ENCODE data around the gene STAT4. TPM values are rescaled to one million over a fixed set of nuclear protein-coding genes. Genes with fewer than 3 reads are reported as not detected.

STAT4 gene
- total RNA-seq, 1 experiment from 2014 or later, result 0.06 TPM

DNA sequence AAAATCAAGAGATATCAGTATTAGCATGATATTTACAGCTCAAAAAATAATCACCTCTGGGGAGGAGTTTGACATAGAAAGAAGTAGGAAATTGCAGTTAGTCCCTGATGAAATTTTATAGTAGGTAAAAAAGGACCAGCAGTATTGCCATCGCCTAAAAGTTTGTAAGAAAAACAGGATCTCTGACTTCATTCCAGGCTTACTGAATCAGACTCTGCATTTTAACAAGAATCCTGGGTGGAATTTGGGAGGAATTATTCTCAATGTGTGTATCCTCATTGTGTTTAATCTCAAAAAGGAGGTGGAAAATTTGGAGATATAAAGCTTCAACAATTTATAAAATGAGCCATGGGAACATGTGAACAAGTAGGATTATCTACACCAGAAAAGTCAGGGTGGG is 105.7 kb downstream of the STAT4 start:
- DNase-seq (ENCODE audit: low read depth), result no peak

- no peak for DNase-seq (ENCODE audit: low read depth)
Observed at GRCh38 chr2:191043438-191043837, 107.4 kb downstream of the STAT4 start.

DNA sequence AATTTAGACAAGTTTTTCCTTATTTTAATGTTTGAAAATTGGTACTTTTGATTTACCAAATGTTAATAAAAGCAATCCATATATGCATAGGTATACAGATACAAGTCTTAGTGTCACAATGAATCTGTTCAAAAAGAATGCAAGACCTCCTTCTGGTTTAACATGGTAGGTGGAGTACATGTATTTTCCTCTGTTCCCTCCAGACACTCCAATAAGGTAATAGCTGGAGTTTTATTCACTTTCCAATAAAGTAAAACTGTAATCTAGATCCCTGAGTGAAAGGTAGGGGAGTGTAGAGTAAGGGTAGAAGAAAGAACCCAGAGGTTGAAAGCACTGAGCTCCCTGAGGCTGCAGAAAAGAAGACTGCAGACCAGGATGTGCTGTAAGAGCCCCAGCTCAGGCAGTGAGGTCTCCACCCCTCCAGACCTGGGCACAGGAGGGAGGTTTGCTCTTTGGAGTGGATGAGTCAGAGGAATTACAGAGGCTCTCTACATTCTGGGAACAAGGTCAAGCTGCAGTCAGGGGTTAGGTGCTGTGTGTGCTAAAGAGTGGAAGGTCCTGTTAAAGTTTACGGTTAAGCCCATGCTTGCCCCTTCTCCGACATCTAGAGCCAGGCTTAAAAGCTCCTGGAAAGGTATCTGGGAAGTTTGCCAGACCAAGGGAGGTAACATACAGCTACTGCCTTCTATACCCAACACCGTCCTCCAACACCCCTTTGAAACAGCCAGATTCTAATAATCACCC is 109.2 kb downstream of the STAT4 start:
- DNase-seq (ENCODE audit: low read depth), result peak; percentile 68

DNA sequence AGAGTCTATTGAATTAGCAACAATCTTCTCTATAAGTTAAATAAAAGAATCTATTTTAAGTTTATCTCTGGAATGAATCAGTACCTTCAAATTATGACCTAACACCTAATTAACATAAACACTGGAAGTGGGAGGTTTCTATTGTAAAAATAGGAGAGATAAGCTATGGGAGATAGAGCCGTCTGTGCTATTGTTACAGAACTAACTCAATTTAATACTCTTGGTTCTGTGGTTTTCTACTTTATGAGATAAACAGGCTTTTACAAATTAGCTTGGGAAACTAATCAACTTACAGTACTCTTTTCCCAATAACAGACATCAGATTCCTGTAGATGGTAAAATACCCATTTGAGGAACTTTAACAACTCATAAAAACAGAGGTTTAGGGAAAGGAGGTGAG is 111.2 kb downstream of the STAT4 start:
- no peak for DNase-seq (ENCODE audit: low read depth)

DNA sequence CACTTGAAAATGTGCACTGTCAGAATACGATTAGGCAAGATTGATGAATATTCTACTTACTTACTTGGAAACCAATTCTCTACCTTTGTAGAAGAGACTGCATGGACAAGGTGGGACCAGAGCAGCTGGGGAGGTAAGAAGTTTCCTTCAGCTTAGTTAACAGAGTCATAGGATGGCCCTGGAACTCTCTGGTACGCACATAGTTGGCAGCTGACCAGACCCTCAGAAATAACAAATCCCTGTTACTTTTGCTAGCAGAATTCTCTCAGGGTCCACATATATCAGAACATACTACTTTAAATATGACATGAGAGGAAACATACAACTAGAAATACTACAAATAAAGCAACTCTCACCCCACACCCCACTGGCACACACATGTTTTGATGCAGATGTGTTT is 112.1 kb downstream of the STAT4 start:
- no peak for DNase-seq (ENCODE audit: low read depth)

- DNase-seq (ENCODE audit: low read depth), result no peak
Observed at GRCh38 chr2:191038241-191038725, 112.5 kb downstream of the STAT4 start.

- no peak for DNase-seq (ENCODE audit: low read depth)
Observed at GRCh38 chr2:191037351-191037750, 113.4 kb downstream of the STAT4 start.

DNA sequence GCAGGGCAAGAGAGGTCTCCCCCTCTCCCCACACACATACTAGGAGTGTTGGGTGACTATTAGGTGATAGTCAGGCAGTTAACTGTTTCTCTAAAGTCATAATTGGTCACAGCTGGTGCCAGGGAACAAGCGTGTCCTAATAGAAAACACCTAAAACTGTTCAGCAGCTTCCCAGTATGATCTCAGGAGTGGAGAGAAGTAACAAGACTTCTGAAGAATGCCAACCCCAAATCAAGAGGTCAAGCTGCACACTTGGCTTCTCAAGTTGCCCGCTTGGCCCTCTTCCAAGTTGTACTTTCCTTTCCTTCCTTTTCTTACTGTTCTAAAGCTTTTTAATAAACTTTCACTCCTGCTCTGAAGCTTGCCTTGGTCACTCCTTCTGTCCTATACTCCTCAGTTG is 114.4 kb downstream of the STAT4 start:
- DNase-seq (ENCODE audit: low read depth), result no peak

GRCh38 chr2:191032588-191033429 is 118.0 kb downstream of the STAT4 start:
- DNase-seq (ENCODE audit: low read depth), result no peak

DNA sequence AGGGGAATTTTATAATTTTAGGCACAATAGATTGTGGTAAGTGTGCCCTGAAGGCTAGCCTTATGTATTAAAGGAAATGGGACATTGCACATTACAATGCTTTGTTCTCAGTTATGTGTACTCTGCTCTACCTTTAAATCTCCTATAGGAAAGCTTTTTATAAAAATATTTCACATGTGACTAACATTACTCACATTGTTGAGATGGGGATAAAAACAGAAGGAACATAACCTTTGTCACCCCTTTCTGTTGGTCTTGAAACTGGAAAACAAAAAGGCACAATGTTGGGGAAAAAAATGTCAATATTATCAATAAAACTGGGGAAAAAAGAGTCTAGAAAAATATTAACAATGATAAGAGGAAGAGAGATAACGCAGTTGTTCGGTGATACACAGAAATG is 119.5 kb downstream of the STAT4 start:
- DNase-seq (ENCODE audit: low read depth), result no peak

DNA sequence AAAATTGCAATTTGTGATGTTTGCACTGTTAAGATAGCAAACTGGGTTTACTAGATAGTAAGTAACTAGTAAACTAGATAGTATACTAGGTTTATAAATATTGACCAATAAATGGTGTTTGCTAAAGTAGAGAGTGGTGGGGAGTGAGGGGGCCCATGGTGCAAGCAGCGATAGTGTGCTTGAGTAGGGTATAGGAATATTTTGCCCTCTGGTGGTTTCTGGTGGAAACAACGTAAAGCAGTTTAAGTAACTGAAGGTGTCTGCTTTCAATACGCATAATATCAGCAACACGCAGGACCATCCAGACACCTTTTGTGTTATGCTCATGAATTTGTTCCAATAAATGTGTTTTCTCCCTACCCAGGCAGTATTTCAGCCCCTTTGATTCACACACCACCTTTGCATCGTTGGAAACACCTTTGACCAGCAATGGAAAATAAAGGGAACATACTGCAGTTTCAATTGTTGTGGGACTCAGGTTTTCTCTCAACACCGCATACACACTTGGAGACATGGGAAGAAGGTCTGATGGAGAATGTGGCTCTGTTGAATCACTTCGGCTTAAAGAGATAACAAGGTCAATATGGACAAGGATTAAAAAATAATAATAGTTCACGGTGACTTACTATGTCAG is 120.2 kb downstream of the STAT4 start:
- DNase-seq (ENCODE audit: low read depth), result peak; percentile 37

- no peak for DNase-seq (ENCODE audit: low read depth)
Observed at GRCh38 chr2:191029280-191029950, 121.4 kb downstream of the STAT4 start.

GRCh38 chr2:191026377-191026776 is 124.4 kb downstream of the STAT4 start:
- DNase-seq (ENCODE audit: low read depth), result no peak

DNA sequence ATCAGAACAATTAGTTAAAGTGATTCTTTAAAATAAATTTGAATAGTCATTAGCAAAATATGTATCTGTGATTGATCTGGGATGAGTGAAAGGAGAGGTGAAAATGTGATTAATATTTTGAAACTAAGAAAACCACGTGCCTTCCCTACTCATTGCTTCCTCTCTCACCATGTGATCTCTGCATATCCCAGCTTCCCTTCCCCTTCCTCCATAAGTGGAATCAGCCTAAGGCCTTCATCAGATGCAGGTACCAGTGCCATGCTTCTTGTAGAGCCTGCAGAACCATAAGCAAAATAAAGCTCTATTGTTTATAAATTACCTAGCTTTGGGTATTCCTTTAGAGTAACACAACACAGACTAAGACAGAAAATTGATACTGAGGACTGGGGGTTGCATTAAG is 125.7 kb downstream of the STAT4 start:
- DNase-seq (ENCODE audit: low read depth), result no peak

DNA sequence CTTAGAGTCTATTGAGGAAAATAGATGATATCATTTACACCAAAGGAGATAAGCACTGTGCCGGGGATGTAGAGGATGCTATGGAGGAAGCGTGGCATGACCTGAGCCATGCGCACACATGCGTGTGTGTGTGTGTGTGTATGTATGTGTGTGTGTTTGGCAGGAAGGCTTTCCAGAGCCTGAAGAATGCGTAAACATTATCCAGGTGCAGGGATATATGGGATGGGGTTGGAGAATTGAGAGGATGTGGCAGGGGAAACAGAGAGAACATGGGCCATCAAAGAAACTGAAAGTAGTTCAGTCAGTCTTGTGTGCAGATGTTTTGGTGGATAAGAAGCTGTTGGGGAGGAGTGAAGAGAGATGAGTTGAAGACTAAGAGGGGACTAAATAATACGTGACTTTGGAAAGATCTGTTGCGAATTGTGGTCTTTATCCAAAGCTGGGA is 127.5 kb downstream of the STAT4 start:
- no peak for DNase-seq (ENCODE audit: low read depth)

DNA sequence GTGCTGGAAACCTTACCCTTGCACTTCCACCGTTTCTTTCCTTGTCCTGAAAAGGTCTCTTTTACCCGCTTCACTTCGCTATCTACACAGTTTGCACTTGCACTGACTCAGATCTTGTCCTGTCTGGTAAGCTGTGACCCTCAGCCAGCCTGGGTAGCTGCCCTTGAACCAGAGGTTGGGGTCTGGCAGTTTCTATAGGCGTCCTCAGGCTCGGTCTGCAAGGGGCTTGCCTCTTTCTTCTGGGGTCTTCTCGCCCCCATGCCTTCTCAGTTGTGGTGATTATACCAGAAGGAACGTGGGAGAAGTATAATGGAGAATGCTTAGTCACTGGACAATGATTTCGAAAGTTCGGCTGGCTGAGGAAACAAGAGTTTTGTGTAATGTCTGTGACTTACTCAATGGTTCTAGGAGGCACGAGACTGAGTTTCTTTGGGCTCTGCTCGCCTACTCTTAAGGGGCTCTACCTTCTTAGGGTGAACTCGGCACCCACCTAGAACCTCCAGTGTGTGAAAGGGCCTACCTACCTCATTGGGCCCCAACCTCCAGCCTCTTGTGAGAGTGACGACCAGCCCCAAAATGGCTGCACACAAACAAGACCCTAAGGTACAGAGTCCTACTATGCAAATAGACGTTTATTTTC is 129.9 kb downstream of the STAT4 start:
- peak; percentile 60 for DNase-seq (ENCODE audit: low read depth)

GRCh38 chr2:191020221-191020741 is 130.5 kb downstream of the STAT4 start:
- DNase-seq (ENCODE audit: low read depth), result peak; percentile 98

DNA sequence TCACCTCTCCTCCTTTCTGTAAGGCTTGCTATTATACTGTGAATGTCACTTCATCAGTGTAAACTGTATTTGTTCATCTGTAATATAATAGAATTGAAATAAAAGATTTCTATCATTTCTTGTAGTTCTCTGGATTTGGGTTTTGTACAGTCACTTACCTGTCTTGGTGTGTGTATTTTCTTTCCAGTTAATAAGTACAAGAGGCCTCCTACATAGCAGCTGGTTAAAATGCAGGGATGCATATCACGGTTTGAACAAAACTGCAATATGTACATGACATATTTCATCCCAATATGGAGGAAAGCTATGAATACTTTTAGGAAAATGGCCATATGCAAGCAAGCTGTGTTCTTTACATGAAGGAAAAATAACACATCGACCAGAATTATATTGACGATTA is 131.4 kb downstream of the STAT4 start:
- DNase-seq (ENCODE audit: low read depth), result no peak

DNA sequence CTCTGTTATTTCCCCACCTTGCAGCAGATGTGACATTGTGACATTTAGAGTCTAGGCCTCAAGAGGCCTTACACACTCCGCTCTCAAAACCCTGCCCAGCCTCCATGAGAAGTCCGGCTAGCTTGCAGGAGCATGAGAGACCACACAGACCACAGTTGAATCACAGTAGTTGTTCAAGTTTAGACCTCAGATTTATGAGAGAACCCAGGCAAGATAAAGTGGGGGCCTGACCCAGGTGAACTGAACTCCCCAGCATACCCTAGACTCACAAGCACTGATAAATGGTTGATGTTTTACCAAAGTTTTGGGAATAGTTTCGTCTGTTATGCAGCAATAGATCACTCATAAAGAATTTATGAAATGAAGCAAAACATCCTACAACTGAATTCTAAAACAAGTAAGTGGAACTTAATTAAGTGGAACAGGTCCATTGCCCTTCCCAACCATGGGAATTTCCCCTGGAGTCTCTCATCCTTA is 132.1 kb downstream of the STAT4 start:
- no peak for DNase-seq (ENCODE audit: low read depth)

GRCh38 chr2:191018048-191018447 is 132.7 kb downstream of the STAT4 start:
- no peak for DNase-seq (ENCODE audit: low read depth)

- DNase-seq (ENCODE audit: low read depth), result no peak
Observed at GRCh38 chr2:191015831-191016230, 135.0 kb downstream of the STAT4 start.
